GM19438 (cell line): ENCODE measurements around the gene ERLIN1.

Experiments used
- ATAC-seq: cut with Tn5 transposase; IDR thresholded peaks from one replicate; pipeline ENCODE4 v1.9.1; 2021; ENCODE audit warnings: low read depth; ENCODE audit not compliant: unreplicated experiment

The ERLIN1 gene

DNA sequence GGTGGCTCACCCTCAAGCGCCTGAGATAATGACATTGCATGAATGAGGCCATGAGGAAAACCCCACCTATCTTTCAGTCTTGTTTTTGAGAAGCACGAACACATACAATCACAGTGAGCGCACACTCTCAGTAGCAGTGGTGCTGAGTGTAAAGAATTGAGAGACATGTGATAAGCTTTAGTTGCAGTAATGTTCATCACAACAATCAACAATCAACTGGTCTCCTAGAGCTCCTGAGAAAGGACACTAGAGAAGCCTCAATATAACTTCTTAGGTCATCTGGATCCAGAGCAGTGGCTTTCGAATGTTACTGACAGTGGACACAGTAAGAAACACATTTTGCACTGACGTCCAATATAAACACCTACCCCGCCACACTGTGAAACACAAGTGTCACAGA lies 12.8 kb downstream of the ERLIN1 start:
- ATAC-seq = no peak

DNA sequence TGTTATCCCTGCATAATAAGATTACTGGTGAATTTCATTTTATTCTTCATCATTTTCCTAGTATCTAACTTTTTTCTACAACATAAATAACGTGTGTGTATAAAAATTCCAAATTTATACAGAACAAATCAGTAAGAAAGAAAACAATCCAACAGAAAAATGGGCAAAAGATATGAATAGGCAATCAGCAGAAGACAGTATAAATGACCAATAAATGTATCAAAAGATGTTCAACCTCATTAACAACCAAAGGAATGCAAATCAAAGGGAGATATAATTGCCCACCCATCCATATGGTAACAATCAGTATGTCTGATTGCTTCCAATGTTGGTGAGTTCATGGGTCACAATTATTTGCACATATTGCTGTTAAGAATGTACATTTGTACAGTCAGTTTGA lies 13.5 kb downstream of the ERLIN1 start:
- ATAC-seq = no peak

GRCh38 chr10:100168313-100168643 lies 17.6 kb downstream of the ERLIN1 start:
- ATAC-seq = no peak

DNA sequence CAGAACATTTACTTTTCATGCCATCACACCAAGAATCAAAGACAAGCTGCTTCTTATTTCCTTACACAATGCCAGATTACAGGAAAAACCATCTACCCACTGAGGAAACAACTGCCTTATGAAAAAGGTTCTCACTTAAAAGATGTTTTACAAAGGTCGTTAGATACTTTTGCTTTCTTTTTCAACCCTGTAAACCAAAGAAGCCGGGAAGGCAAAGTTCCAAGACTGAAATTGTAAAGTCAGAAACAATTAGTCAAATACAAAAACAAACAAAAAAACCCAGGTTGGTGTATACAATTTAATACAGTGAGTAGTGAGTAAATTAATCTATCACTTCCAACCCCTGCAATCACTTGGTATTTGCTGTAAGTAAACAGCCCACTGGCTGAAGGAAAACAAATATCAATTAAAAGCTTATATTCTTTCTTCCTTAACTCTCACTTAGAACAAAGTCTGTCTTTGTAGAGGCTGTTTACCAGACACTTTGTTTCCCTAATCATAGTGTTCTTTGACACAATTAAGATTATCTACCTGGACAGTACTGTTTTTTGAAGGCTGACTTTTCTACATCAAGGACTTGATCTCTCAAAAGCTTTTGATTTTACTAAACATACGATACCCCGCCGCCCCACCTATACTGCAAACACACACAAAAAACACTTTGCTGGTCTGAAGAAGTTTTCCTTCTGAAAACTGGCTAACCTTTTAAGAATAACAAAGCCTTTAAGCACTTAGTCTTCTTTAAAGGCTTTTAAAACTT lies 18.1 kb downstream of the ERLIN1 start:
- ATAC-seq = no peak

DNA sequence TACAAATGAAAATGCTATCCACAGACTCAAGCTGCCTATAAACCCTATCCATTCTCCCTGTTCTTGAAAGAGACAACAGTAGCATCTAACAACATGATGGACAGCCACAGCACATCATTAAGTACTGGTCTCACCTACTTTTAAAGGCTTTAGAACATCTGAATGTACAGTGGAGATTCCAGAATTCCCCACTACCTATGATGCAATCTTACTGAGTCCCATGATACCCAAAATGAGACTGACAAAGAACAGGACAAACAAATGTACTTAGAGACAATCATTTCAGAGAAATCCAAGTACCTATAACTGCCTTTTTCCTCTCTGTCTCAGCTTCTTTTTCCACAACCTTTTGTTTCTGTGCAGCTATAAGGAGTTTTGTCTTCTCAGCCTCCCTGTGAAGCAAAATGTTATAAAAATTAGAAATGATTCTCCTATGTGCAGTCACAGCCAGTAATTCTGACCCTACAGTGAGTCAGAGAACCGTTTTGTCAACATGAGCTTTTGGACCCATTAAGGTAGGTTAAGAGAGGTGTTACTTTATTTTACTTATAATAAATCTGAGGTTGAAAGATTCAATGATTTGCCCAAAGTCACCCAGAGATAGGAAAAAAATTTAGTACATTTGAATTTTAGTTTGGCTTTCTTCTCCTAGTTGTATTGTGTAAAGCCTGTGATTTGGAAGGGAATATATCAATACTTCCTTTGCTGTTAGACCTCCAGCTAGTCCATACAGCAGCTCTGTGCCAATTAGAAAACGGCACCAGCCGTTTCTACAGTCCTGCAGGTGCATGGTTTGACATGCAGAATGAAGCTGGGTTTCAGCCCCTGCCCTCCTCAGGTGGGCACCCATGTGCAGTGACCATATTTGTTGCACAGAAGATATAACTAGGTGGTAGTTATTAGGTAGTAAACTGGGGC lies 21.9 kb downstream of the ERLIN1 start:
- ATAC-seq = no peak

DNA sequence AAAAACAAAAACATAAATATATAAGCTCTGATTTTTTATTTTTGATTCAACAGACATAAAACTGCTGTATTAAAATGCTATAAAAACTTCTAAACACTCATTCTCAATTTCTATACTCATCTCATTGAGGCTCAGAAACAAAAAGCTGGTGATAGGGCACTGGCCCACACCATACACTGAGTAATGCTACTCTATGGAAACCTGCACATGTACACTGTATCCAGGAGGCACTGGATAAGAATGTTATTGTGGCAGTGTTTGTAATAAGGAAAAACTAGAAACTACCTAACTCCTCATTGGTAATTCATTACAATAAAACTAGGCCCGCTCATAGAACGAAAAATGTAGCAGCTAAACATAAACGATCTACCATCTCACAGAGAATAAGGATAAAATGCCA lies 23.1 kb downstream of the ERLIN1 start:
- ATAC-seq = no peak

DNA sequence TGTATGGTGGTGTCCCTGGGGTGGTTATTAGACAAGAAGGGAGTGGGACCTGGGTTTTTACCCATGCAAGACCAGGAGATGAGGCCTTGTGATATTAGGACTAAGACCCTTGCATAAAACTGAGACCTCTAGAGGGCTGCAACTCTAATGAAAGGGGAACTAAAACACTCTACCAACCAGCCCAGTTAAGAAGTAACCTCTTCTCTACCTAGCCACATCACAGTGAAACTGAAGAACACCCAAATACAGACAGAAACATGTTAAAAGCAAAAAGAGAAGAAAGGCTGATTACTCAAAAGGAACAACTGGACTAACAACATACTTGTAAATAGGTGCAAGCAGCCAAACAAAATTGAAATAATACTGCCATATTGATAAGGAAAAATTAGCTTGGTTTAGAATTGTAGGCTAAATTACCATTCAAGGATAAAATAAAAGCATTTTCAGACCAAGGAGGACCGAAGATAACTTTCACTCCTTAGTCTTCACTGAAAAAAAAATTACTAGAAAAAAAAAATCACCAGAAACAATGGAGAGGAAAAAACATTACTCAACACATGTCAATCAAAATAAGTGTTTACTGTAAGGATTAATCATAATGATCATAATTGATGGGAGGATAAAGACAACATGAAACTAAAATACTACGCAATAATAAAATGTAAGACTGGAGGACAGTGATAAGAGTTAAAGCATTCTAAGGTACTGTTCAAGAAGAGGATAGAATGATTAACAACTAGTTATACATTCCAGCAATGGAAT lies 27.6 kb downstream of the ERLIN1 start:
- peak; percentile 92 for ATAC-seq

GRCh38 chr10:100157156-100157555 lies 28.7 kb downstream of the ERLIN1 start:
- ATAC-seq = no peak

GRCh38 chr10:100155936-100156335 lies 29.9 kb downstream of the ERLIN1 start:
- no peak for ATAC-seq

DNA sequence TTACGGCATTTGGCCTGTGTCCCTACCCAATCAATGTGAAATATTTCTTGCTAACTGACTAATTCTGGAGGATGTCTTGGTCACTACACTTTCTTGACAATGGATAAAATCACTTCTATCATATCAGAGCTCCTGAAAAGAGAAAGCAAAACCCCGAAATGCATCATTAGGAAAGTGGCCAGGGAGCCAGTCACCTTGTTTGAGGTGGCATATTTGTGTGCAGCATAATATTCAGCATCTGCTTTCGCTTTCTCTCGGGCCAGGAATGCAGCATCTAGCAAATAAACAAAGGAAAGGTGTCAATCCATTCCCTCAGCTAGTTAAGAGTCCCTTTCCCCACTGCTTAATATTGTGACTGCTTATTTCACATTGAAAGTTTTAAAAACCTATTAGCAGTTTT lies 31.2 kb downstream of the ERLIN1 start:
- ATAC-seq = no peak

GRCh38 chr10:100153239-100153825 lies 32.5 kb downstream of the ERLIN1 start:
- no peak for ATAC-seq

- no peak for ATAC-seq
Measured at GRCh38 chr10:100151723-100152300, 34.0 kb downstream of the ERLIN1 start.

- no peak for ATAC-seq
Measured at GRCh38 chr10:100148353-100149211, 37.2 kb downstream of the ERLIN1 start.

GRCh38 chr10:100146875-100147650 lies 38.8 kb downstream of the ERLIN1 start:
- ATAC-seq = no peak

DNA sequence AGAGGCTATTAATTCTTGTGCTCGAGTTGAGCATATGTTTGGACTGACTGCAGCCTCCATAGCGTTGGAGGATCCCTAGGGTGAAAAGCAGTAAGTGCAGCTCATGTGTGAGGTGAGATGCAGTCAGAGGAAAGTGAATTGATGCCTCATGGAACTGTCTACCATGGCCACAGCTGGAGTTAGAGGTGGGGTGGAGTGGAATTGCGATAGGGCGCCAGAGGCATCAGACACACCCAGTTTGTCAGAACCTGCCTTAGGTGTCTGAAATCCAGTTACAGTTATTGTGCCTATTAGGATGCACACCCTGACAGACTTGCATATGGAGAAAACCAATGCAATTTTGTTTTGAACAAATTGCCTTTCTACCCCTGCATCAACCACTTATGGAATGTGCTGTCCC lies 39.4 kb downstream of the ERLIN1 start:
- no peak for ATAC-seq

- ATAC-seq = no peak
Measured at GRCh38 chr10:100143756-100144155, 42.1 kb downstream of the ERLIN1 start.

GRCh38 chr10:100141446-100142087 lies 44.3 kb downstream of the ERLIN1 start:
- ATAC-seq = no peak

- no peak for ATAC-seq
Measured at GRCh38 chr10:100140070-100140469, 45.8 kb downstream of the ERLIN1 start.
